HG03060 (cell line): ENCODE data around the gene TNFAIP3.
A peak's percentile ranks its signal among the peaks of the same experiment; 100 is the strongest.

Experiments
- ATAC-seq: cut with Tn5 transposase; IDR thresholded peaks from one replicate; pipeline ENCODE4 v1.9.1; 2021; ENCODE audit warnings: low read depth, moderate number of reproducible peaks; ENCODE audit not compliant: unreplicated experiment

Gene TNFAIP3

GRCh38 chr6:137862419-137863090, 4.5 kb upstream of the TNFAIP3 start:
- ATAC-seq = no peak

DNA sequence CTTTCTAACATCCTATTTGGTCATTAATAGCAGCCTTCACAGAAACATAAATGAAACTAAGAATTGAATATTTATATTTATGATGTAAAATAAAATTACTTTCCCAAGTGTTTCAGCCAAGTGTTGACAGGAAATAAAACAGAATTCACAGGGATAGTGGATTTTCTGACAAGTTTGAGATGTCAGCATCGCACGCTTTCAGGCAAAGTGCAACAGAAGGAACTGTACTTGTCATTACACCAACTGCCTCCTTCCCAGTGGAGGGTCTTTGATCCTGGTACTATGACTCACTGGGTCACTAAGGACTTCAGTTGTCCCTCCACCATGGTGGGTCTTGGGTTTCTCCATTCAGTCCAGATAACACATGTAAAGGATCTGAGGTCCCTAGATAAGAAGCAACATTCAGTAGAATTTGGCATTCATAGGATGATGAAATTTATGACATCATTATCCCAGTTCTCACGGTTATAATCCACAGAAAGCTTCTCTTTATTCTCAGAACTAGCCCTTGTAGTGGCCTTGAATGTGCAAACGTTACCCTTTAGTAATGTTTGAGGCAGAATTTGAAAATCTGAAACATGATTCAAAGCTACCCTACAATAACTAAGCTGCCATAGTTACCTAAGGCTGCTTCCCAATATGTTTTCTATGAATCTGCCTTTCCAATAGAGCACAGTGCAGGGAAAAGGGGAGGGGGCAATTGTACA, 3.8 kb upstream of the TNFAIP3 start:
- no peak for ATAC-seq

- no peak for ATAC-seq
Measured at GRCh38 chr6:137864812-137865508, 2.1 kb upstream of the TNFAIP3 start.

DNA sequence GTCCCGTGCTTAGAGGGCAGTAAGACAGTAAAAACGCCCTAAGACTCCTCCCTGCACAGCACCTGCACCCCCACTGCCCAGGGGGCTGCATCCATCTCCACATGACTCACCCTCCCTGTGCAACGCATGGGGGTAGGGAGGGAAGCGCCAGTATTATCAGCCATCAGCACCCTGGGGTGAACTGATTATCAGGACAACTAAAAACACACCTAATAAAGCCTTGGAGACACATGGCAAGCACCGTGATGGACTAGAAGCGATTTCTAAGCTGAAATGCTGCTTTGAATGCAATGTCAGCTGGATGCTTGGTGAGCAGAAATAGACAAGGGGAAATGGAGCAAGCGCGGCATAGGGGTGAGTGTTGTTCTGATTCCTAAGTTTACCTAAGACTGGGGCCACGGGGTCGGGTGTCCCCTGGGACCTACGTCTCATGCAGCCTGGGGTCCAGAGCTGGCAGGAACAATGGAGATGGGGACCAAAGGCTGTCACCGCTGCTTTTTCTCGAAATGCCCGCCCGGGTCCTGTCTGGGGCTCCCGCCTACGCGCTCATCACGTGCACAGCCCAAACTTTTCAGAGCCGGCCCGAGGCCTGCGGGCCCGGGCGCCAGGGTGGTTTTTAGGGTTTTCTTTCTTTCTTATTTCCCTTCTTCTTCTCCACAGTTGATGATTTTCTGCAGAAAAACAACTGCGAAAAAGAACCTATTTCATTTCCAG, 702 bp upstream of the TNFAIP3 start:
- peak; percentile 19 for ATAC-seq

GRCh38 chr6:137867685-137868509, 838 bp downstream of the TNFAIP3 start:
- no peak for ATAC-seq

GRCh38 chr6:137868721-137869548, 1.9 kb downstream of the TNFAIP3 start:
- no peak for ATAC-seq

- no peak for ATAC-seq
Measured at GRCh38 chr6:137869549-137870307, 2.7 kb downstream of the TNFAIP3 start.

GRCh38 chr6:137870308-137870644, 3.2 kb downstream of the TNFAIP3 start:
- no peak for ATAC-seq

- no peak for ATAC-seq
Measured at GRCh38 chr6:137870744-137871247, 3.7 kb downstream of the TNFAIP3 start.

DNA sequence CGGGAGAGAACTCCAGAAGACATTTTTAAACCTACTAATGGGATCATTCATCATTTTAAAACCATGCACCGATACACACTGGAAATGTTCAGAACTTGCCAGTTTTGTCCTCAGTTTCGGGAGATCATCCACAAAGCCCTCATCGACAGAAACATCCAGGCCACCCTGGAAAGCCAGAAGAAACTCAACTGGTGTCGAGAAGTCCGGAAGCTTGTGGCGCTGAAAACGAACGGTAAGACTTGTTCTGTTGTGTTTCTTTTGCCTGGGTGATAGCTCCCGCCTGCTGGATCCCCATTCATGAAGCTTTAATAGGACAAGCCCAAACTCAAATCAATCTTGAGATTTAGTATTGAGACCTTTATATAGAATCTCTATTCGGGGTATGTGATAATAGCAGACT, 4.2 kb downstream of the TNFAIP3 start:
- ATAC-seq = no peak

GRCh38 chr6:137871831-137872454, 4.9 kb downstream of the TNFAIP3 start:
- ATAC-seq = no peak

DNA sequence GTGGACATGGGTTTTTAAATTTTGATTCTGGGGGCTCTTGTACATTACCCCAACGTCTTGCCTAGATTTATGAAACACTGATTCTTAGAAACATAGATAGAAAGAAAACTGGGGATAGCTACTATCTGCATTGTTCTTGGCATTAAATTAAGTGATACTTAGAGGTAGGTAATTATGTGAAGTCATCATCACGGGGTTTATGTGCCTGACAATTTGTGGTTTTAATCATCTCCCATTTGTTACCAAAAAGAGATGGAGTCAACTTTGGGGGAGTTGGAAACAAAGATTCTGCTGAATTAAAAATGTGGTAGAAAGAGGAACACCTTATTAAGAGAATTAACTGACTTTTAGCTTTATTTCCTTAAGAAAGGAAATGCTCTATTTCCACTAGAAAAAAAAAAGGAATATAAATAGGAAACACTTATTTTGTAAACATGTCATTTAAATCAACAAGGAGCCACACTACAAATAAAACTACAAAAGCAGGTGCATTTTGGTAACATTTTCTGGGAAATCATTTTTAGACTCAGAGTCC, 5.6 kb downstream of the TNFAIP3 start:
- no peak for ATAC-seq

DNA sequence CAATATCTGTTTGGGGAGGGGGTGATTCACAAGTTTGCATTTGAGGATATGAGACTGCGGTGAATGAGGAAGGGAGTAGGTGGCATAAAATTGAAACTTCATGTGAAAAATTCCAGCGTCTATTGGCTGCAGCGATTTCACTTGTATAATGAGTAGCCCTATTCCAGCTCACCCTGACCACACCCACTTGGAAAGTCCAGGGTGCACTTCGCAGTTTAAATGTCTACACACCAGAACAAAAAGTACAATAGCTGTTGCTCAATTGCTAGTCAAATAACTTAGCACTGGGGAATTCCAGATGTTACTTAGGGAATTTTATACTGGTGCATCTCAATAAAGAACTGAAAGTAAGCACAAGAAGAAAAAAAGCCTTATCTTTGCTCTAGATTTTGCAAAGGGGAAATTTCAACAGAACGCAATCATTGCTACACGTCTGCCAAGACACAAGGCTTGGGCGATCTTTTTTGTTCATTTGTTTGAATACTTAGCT, 6.3 kb downstream of the TNFAIP3 start:
- ATAC-seq = peak; percentile 38

DNA sequence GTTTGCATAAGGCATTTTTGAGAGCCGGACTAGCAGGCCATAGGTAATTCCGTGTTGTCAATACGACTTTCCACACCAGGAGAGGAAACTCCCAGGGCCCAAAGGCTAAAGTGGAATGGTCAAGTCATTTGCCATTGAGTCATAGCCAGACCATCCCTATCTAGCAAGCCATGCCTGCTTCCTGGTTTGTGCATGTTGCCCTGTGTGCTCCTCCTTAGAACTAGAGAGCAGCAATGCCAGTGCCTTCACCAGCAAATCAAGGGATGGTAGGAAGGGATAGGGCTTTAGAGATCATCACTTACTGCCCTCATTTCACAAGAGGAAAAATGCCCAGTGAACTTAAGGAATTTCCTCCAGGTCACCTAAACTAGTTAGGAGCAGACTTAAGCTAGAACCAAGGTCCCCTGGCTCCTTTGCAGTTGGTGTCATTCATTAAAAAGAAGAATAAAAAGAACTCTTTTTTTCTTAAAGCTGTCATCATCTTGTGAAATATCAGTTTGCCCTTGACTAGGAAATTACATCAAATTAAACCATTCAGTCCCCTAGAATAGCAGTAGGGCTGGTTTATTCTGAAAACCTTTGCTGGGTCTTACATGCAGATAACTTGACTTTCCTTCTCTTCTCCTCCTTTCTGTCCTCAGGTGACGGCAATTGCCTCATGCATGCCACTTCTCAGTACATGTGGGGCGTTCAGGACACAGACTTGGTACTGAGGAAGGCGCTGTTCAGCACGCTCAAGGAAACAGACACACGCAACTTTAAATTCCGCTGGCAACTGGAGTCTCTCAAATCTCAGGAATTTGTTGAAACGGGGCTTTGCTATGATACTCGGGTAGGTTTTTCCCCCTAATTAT, 7.4 kb downstream of the TNFAIP3 start:
- ATAC-seq = no peak

DNA sequence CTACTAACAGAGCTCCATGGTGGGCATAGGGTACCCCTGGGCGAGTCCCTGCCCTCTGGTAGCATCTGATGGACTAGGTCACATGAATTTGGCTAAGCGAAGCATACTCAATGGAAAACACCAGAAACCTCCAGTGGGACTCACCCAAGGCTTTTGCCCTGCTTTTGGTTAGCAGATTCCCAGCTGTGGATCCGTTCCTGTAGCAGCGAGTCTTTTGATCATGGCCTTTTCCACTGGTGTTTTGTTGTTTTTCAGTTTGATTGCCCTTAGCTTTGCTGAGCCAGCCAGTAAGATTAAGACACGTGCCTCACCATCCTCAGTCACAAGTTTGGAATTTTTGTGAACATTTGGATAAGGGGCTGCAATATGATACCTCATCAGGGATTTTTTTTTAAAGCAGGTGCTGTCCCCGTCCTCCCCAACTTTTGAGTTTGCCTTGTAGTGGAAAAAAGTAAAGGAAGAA, 8.0 kb downstream of the TNFAIP3 start:
- no peak for ATAC-seq

- no peak for ATAC-seq
Measured at GRCh38 chr6:137875606-137876005, 8.5 kb downstream of the TNFAIP3 start.

DNA sequence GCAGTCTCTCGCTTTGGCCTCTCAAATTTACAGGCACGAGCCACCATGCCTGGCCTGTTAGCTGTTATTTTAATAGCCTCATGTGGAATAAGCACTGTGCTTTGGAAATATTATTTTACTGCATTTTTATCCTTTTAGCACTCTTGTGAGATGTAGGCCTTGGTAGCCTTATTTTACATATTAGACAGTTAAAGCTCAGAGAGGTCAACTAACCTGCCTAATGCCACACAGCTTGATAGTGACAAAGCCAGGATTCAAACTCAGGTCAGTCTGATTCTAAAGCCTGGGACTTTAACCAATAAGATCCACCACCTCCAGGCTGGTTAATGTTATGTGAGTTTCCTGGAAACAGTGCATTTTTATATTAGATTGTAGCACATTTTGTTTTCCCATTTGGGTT, 9.5 kb downstream of the TNFAIP3 start:
- ATAC-seq = no peak
